ENCODE measurements around the gene ZC3H10. TPM values are rescaled to one million over a fixed set of nuclear protein-coding genes. Genes with fewer than 3 reads are reported as not detected.
"Not testable (repeated sequence)": the region's sequence is repeated elsewhere in the genome, so short reads cannot be mapped to it uniquely, and the experiment has no call there.

Gene ZC3H10
- total and polyA plus RNA-seq, 2 donors, result 4.6 to 4.9 TPM

DNA sequence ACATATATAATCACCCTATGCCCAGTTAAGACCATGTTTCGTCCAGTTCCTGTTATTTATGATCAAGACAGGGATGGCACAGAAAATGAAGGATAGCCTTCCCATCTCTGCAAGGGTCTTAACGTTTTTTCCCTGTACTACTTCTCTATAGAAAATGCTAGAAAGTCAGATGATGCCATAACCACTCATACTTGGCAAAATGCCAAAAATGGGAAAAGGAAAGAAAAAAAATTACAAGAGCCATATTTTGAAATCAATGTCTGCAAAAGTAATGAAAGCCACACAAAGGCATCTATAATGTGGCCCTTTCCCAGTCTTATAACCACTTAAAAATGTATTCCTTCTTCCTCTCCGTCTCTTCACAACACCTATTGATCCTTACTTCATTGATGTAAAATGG lies 32.5 kb downstream of the ZC3H10 start:
- WGBS, result 67% methylated on average over 3 of the region's 3 CpGs
- peaks cover 4% of the 10 kb centered on the region for H3K4me1 ChIP-seq (ENCODE audit: insufficient read depth)
- H3K4me3 ChIP-seq (ENCODE audit: low read depth, low read length), result no peak overlapping the region
- H3K36me3 ChIP-seq (ENCODE audit: insufficient read depth), result no peaks in the 10 kb centered on the region
- no peak for DNase-seq (ENCODE audit: extremely low spot score)
- no peak overlapping the region for H3K27ac ChIP-seq (ENCODE audit: low read depth)

DNA sequence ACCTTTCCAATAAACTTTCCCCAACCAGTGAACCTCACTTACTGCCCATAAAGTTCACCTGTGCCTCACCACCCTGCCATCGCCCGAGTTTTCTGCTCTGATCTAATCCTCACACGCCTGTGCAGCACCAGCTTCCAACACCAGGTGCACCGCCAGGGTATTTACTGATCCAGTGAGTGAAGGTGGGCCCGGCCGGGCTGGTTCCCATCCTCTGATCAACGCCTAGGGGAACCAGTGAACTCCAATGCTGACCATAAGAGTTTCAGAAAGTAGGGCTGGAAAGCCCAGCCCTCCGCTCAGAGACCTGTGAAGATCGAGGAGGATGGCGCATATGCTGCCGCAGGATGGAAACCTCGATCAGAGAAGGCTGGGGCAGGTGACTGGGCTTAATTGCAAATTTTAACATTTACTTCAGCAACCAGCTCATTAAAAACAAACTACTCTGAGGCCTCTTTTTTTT lies 33.6 kb downstream of the ZC3H10 start:
- H3K36me3 ChIP-seq (ENCODE audit: insufficient read depth), result no peaks in the 10 kb centered on the region
- H3K27ac ChIP-seq (ENCODE audit: low read depth), result peak overlapping the region; percentile 85
- no peak for DNase-seq (ENCODE audit: extremely low spot score)
- H3K4me1 ChIP-seq (ENCODE audit: insufficient read depth), result peaks cover 3% of the 10 kb centered on the region
- peak overlapping the region; percentile 52 for H3K4me3 ChIP-seq (ENCODE audit: low read depth, low read length)
- 9% methylated on average over 12 of the region's 12 CpGs for WGBS

DNA sequence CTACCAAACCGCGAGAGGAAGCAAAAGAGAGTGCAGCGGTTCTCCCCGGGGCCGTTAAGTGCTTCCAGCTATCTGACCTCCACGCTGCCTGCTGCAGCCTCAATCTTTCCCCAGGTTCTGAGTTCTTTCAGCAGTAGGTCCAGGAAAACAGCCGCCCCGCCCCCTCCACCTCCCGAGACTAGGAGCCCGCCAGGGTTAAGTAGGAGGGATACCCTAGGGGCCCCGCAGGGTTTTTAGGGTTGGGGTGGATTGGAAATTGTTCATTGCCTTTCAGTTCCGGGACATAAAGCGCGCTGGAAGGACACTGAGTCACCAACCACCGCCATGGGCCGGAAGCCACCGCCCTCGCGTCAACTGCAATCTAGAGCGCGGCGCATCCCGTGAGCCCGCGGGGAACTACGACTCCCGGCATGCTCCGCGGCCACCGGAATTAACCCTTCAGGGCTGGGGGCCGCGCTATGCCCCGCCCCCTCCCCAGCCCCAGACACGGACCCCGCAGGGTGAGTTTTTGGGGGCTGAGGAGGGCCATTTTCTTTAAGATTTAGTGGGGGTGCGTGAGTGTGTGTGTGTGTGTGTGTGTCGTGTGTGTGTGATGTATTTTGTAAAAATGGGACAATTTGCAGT lies 34.2 kb downstream of the ZC3H10 start, which contains the start of gene MYL6B:
Gene MYL6B, plus strand, starts transcription at position 456 of the 624 bp plus-strand sequence. CDS start 1,332 bp downstream, outside the sequence.
- peak within 1 kb of the TSS; percentile 85 for H3K27ac ChIP-seq (ENCODE audit: low read depth)
- WGBS, result under 1% methylated on average over 37 of the region's 37 CpGs
- DNase-seq (ENCODE audit: extremely low spot score), result peak; percentile 87
- no peaks in the 10 kb centered on the region for H3K36me3 ChIP-seq (ENCODE audit: insufficient read depth)
- H3K4me3 ChIP-seq (ENCODE audit: low read depth, low read length), result peak within 1 kb of the TSS; percentile 52
- H3K4me1 ChIP-seq (ENCODE audit: insufficient read depth), result peaks cover 1% of the 10 kb centered on the region

DNA sequence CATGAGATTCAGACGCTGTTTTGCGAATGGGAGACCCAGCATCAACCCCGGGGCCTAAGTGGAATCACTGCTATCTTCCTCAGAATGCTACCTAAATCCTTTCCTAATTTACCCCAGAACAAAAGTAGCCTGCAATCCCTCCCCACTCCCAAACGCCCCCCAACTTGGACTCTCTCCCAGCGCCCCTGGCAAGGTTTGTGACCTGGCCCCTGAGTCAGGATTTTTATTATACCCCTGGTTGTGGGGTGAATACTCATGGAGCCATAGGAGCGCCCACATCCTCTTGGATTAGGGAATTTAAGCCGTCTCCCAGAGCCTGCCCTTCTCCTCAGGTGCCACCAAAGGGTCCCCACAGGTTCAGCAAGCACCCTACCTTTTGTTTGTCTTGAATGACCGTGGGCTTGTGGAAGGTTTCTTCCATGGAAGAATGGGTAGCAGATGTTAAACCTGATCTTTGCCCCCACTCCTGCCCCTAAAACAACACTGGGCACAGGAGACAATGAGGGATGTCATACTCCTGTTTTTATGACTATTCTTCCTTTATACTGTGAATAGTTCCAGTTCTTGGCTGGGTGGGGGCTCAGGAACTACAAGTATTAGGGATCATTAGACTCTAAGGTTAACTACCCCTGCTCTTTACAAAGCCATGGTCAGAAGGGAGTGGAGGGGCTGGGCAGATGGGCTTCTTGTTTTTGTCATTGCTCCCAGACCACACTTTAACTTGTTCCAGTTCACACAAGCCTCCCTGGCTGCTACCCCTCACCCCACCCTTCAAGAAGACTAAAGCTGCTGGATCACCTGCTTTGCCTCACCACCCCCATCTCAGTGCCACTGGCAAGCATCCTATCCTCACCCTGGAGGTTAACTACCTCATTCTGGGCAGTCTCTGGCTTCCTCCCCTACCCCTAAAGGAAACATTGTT lies 35.0 kb downstream of the ZC3H10 start:
- no peak for DNase-seq (ENCODE audit: extremely low spot score)
- Histone ChIP-seq H3K4me1 (ENCODE audit: insufficient read depth) (peaks cover 1% of the 10 kb centered on the region), H3K36me3 (ENCODE audit: insufficient read depth) (no peaks in the 10 kb centered on the region), H3K27ac (ENCODE audit: low read depth) (no peak overlapping the region), H3K4me3 (ENCODE audit: low read depth, low read length) (peak overlapping the region; percentile 52)
- WGBS, result 9% methylated on average over 8 of the region's 8 CpGs

DNA sequence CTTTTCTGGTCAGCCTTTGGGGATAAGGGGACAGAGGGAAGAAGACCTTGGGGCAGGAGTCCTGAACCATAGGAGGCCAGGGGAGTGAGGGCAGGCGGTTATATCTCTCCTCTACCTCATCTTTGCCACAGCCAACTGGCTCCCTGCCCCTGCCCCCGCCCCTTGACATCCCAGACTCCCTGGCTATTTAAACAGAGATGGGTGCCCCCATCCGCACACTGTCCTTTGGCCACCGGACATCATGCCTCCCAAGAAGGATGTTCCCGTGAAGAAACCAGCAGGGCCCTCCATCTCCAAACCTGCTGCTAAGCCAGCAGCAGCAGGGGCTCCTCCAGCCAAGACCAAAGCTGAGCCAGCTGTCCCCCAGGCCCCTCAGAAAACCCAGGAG lies 35.6 kb downstream of the ZC3H10 start:
- Histone ChIP-seq H3K4me1 (ENCODE audit: insufficient read depth) (peaks cover 1% of the 10 kb centered on the region), H3K27ac (ENCODE audit: low read depth) (no peak overlapping the region), H3K36me3 (ENCODE audit: insufficient read depth) (no peaks in the 10 kb centered on the region), H3K4me3 (ENCODE audit: low read depth, low read length) (no peak overlapping the region)
- 78% methylated on average over 5 of the region's 5 CpGs for WGBS
- DNase-seq (ENCODE audit: extremely low spot score), result no peak

DNA sequence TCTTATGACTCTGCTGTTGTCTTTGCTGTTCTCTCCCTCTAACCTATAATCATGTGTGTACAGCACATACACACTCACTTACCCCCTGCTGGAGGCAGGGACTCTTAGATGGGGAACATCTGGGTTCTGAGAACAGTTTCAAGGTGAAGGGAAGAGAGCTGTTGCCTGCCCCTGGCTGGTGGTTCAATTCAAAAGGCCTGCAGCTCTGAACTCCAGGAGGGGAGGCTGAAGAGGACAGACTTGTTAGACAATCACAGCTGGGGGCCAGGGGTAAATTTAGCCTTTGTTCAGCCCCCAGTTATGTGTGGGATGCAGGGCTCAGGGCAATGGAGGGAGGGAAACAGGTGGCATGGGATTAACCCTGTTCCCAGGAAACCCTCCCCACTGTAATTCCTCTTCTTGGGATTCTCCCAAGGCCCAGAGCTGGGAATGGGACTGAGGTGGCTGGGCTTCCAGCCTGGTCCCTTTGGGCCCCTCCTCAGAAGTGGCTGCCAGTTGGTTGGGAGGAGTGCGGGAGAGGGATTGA lies 36.2 kb downstream of the ZC3H10 start:
- WGBS, result 97% methylated on average over 1 of the region's 1 CpG
- no peaks in the 10 kb centered on the region for H3K36me3 ChIP-seq (ENCODE audit: insufficient read depth)
- no peak overlapping the region for H3K27ac ChIP-seq (ENCODE audit: low read depth)
- peaks cover 1% of the 10 kb centered on the region for H3K4me1 ChIP-seq (ENCODE audit: insufficient read depth)
- DNase-seq (ENCODE audit: extremely low spot score), result no peak
- no peak overlapping the region for H3K4me3 ChIP-seq (ENCODE audit: low read depth, low read length)

DNA sequence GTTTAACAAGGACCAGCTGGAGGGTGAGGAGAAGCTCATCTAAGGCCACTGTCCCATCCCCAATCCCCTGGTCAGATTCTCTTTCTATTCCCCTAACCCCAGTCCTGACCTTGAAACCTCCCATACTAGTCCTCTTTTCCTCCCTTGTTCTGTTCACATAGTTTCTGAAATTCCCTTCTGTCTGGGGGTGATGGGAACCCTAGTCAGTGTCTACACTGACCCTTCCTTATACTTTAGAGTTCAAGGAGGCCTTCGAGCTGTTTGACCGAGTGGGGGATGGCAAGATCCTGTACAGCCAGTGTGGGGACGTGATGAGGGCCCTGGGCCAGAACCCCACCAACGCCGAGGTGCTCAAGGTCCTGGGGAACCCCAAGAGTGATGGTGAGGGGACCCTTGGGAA lies 36.8 kb downstream of the ZC3H10 start:
- Histone ChIP-seq H3K4me1 (ENCODE audit: insufficient read depth) (peaks cover 1% of the 10 kb centered on the region), H3K36me3 (ENCODE audit: insufficient read depth) (no peaks in the 10 kb centered on the region), H3K27ac (ENCODE audit: low read depth) (no peak overlapping the region), H3K4me3 (ENCODE audit: low read depth, low read length) (no peak overlapping the region)
- 95% methylated on average over 5 of the region's 5 CpGs for WGBS
- DNase-seq (ENCODE audit: extremely low spot score), result no peak

DNA sequence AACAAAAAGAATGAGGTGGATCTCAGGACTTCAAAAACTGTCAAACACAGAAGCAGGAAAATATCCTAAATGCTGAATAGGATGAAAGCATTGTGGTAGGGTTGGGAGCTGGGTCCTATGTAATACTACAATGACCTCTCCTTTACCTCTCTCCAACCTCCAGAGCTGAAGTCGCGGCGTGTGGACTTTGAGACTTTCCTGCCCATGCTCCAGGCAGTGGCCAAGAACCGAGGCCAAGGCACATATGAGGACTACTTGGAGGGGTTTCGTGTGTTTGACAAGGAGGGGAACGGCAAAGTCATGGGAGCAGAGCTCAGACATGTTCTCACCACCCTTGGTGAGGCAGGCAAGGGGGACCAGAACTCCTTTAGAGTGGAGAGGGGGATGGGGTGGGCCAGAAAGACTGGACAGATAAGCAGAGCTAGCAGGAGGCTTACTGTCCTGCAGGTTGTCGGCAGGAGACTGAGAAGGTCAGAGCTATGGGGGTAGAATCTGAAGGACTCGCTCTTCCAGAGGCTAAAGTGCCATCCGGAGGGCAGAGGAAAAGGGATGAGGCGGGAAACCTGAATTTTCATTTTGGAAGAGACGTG lies 37.3 kb downstream of the ZC3H10 start:
- no peak overlapping the region for H3K4me3 ChIP-seq (ENCODE audit: low read depth, low read length)
- no peak overlapping the region for H3K27ac ChIP-seq (ENCODE audit: low read depth)
- H3K4me1 ChIP-seq (ENCODE audit: insufficient read depth), result peaks cover 1% of the 10 kb centered on the region
- no peaks in the 10 kb centered on the region for H3K36me3 ChIP-seq (ENCODE audit: insufficient read depth)
- 93% methylated on average over 11 of the region's 11 CpGs for WGBS
- no peak for DNase-seq (ENCODE audit: extremely low spot score)

DNA sequence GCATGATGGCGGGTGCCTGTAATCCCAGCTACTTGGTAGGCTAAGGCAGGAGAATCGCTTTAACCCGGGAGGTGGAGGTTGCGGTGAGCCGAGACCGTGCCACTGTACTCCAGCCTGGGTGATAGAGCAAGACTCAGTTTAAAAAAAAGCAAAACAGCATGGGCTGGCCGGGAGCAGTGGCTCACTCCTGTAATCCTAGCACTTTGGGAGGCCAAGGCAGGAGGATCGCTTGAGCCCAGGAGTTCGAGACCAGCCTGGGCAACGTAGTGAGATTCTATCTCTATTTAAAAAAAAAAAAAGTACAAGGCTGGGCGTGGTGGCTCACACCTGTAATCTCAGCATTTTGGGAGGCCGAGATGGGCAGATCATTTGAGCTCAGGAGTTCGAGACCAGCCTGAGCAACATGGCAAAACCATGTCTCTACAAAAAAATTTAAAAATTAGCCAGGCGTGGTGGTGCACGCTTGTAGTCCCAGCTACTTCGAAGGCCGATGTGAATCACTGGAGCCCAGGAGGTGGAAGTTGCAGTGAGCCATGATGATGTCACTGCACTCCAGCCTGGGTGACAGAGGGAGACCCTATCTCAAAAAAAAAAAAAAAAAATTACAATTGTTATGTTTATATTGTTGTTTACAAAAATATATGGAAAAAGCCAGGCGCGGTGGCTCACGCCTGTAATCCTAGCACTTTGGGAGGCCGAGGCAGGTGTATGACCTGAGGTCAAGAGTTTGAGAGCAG lies 38.6 kb downstream of the ZC3H10 start:
- H3K4me3 ChIP-seq (ENCODE audit: low read depth, low read length), result peak overlapping the region; percentile 21
- peak overlapping the region; percentile 85 for H3K27ac ChIP-seq (ENCODE audit: low read depth)
- H3K36me3 ChIP-seq (ENCODE audit: insufficient read depth); H3K4me1 ChIP-seq (ENCODE audit: insufficient read depth); DNase-seq (ENCODE audit: extremely low spot score): not testable (repeated sequence)
- 90% methylated on average over 21 of the region's 21 CpGs for WGBS

DNA sequence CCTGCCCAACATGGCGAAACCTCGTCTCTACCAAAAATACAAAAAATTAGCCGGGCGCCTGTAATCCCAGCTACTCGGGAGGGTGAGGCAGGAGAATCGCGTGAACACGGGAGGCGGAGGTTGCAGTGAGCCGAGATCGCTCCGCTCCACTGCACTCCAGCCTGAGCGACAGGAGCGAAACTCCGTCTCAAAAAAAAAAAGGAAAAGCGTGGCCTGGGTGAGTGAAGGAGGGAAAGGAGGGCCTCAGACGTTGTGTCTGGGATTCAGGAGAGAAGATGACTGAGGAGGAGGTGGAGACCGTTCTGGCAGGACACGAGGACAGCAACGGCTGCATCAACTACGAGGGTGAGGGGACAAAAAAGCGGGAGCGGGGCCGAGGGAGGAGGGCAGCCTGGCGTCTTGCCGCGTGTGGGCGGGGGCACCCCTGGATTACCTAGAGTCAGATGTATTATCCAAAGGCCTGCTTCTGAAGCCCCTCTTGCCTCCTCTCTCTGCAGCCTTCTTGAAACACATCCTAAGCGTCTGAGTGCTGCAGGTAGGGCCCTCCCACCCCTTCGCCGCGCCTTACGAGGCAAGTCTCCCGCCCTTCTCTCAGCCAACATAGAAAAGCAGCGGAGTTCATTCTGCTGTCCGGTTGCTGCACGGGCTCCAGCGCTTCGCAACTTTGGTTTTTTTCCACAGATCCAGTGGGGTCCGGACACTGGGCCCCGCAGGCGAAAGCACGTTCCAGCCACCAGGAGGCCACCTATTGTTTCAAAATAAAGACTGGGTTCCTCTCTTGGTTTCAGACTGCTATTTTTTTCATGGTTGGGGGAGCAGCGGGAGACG lies 39.3 kb downstream of the ZC3H10 start:
- Histone ChIP-seq H3K36me3 (ENCODE audit: insufficient read depth) (peaks cover 3% of the 10 kb centered on the region), H3K4me3 (ENCODE audit: low read depth, low read length) (peak overlapping the region; percentile 21), H3K4me1 (ENCODE audit: insufficient read depth) (peaks cover 1% of the 10 kb centered on the region), H3K27ac (ENCODE audit: low read depth) (peak overlapping the region; percentile 85)
- DNase-seq (ENCODE audit: extremely low spot score), result peak; percentile 75
- 3% methylated on average over 45 of the region's 45 CpGs for WGBS

DNA sequence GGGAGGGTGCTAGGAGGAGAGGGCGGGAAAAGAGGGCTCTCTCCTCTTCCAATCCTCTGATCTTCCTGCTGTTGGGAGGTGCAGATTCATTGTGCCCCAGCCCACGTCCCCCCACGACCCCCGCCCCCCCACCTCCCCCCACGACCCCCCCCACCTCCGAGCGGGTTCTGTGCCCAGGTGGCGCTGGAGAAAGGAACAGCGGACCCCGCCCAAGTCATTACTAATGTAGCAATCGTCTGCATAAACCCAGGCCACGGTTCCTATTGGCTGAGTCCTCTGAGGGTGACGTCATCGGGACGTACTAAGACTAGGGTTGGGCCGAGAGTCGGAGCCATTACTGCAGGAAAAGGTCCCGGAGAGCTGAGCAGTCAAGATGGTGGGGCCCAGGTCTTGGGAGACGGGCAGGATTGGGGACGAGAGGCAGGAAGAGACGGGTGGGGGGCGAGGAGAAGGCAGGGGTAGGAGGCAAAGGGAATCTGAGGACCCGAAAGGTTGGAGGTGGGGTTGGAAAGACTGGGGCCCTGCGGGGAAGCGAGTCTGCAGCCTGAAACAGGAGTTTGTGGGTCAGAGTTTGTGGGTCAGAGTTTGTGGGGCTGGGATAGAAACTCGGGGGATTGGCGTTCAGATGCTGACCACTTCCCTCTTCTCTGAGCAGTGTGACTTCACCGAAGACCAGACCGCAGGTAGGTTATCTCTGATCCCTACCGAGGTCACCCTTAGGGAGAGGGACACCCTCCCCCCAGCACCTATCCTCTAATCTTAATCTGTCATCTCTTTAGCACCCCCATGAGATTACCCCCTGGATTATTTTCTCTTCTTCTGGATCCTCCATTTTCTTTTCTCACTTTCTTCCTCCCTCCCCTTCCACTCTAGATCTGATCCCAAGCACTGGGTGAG lies 40.2 kb downstream of the ZC3H10 start, which contains the start of gene MYL6:
Gene MYL6, plus strand, starts transcription at position 331 of the 897 bp plus-strand sequence. Its CDS starts 43 bp downstream, at position 374.
- Histone ChIP-seq H3K4me3 (ENCODE audit: low read depth, low read length) (peak within 1 kb of the TSS; percentile 68), H3K4me1 (ENCODE audit: insufficient read depth) (no peaks in the 10 kb centered on the region), H3K36me3 (ENCODE audit: insufficient read depth) (peaks cover 3% of the 10 kb centered on the region), H3K27ac (ENCODE audit: low read depth) (peak within 1 kb of the TSS; percentile 100)
- DNase-seq (ENCODE audit: extremely low spot score), result peak; percentile 98
- WGBS, result under 1% methylated on average over 30 of the region's 30 CpGs
